Measurements from ENCODE around the gene OR10G8. TPM values are rescaled to one million over a fixed set of nuclear protein-coding genes. Genes with fewer than 3 reads are reported as not detected.

OR10G8 gene
- total and polyA plus RNA-seq, 2 of the 8 experiments (the other 6 are each of a cell fraction or from before 2014, with no cell fraction given) = not detected

GRCh38 chr11:123979311-123979710, 47.3 kb upstream of the OR10G8 start:
- H3K27ac ChIP-seq (ENCODE audit: low read depth, low read length) = no peak overlapping the region
- H3K4me1 ChIP-seq (replicated peaks in 1 of 4; ENCODE audit: control insufficient read depth in 3 of 4, insufficient read depth in 4 of 4, low read length in 3 of 4) = 0 out of 7 replicates have a peak, but pooled peaks cover 0 to 2% (median 0%) of the 10 kb centered on the region in 4 experiments
- 92% methylated on average over 5 of the region's 5 CpGs; no CpG with 5 or more reads in 1 of the 2 experiments for WGBS, 2 experiments (ENCODE audit: extremely low coverage in 1 of 2, insufficient coverage in 1 of 2, insufficient read length in 1 of 2, insufficient replicate concordance in 2 of 2, low coverage in 1 of 2, low lambda C conversion rate in 2 of 2, missing lambda C conversion rate in 1 of 2)
- H2BK12ac ChIP-seq (ENCODE audit: low read depth, low read length) = no peak overlapping the region
- H3K9ac ChIP-seq (replicated peaks in 1 of 4; ENCODE audit: extremely low read depth in 1 of 4, low read depth in 3 of 4, low read length in 3 of 4) = no peak overlapping the region
- no peak overlapping the region for H3K56ac ChIP-seq (replicated peaks; ENCODE audit: insufficient read length, low read depth, low read length)
- H4K5ac ChIP-seq (ENCODE audit: insufficient read length, low read depth, low read length) = no peak overlapping the region
- H4K91ac ChIP-seq (replicated peaks; ENCODE audit: insufficient read length, low read length) = no peak overlapping the region
- no peak overlapping the region for H4K8ac ChIP-seq (ENCODE audit: extremely low read depth, insufficient read depth, low read length)
- no peaks in the 10 kb centered on the region for H3K79me2 ChIP-seq (ENCODE audit: control insufficient read depth in 1 of 2, insufficient read depth in 2 of 2, low read length in 2 of 2)
- H3K18ac ChIP-seq (ENCODE audit: extremely low read depth, low read length) = no peak overlapping the region
- no peak overlapping the region for H2AK5ac ChIP-seq (ENCODE audit: low read depth, low read length)
- H4K20me1 ChIP-seq (replicated peaks in 1 of 2; ENCODE audit: control insufficient read depth in 1 of 2, insufficient read depth in 2 of 2, low read length in 2 of 2) = no peaks in the 10 kb centered on the region
- ChIA-PET POLR2A (ENCODE audit: partially characterized antibody) (interaction anchor here (0.6 kb wide), 1 partner anchor 194 kb away, joined by 3 read pairs; no protein-coding TSS in a partner anchor), CTCF (ENCODE audit: partially characterized antibody) (interaction anchor here (1.1 kb wide), 1 partner anchor 272 kb away, joined by 3 read pairs; no protein-coding TSS in a partner anchor)
- H2BK5ac ChIP-seq (ENCODE audit: low read depth, low read length) = no peak overlapping the region
- H3K23me2 ChIP-seq (ENCODE audit: low read depth, low read length) = no peaks in the 10 kb centered on the region
- DNase-seq (ENCODE audit: low read depth in 1 of 2, low spot score in 2 of 2) = no peak
- H3K9me3 ChIP-seq (ENCODE audit: insufficient read depth in 2 of 2, low read depth in 1 of 2, low read length in 1 of 2) = no peaks in the 10 kb centered on the region
- H3K14ac ChIP-seq (ENCODE audit: insufficient read length) = no peak overlapping the region
- no peak overlapping the region for H2BK120ac ChIP-seq (replicated peaks; ENCODE audit: low read depth, low read length)
- H2AFZ ChIP-seq (ENCODE audit: low read length) = no peak overlapping the region
- FAIRE-seq = no peak
- no peak overlapping the region for H3K23ac ChIP-seq (ENCODE audit: insufficient read length)
- no peaks in the 10 kb centered on the region for H3K36me3 ChIP-seq (ENCODE audit: control insufficient read depth in 2 of 4, insufficient read depth in 4 of 4, low read length in 3 of 4)
- no peaks in the 10 kb centered on the region for H3K27me3 ChIP-seq (replicated peaks in 1 of 4; ENCODE audit: control insufficient read depth in 3 of 4, extremely low read depth in 1 of 4, insufficient read depth in 3 of 4, low read length in 3 of 4)
- no peak overlapping the region for H3K4me2 ChIP-seq (ENCODE audit: insufficient read depth in 1 of 2, low read depth in 2 of 2, low read length in 2 of 2)
- no peak overlapping the region; the same call in 1 of the 2 replicates for H2BK20ac ChIP-seq (ENCODE audit: low read length)
- H3K79me1 ChIP-seq (ENCODE audit: low read depth, low read length) = no peaks in the 10 kb centered on the region
- no peak overlapping the region for H3K4me3 ChIP-seq (ENCODE audit: extremely low read depth in 1 of 4, insufficient read depth in 2 of 4, low read depth in 3 of 4, low read length in 4 of 4)
- no peak overlapping the region for H3K4ac ChIP-seq (replicated peaks; ENCODE audit: insufficient read length, low read depth, low read length)
- no peak overlapping the region for H2BK15ac ChIP-seq (ENCODE audit: low read length)
- TF ChIP-seq RXRA (IDR thresholded peaks at IDR 0.05; ENCODE audit: insufficient read depth, low read depth, low read length) = no peak
- TF ChIP-seq NANOG (IDR thresholded peaks at IDR 0.05; ENCODE audit: insufficient read depth, low read depth, low read length, poor library complexity, severe bottlenecking) = no peak
- TF ChIP-seq SRF (IDR thresholded peaks at IDR 0.05; ENCODE audit: low read depth, low read length) = no peak
- no peak for TF ChIP-seq SIRT6 (IDR thresholded peaks at IDR 0.05; ENCODE audit: low read length)
- no peak for TF ChIP-seq CTBP2 (IDR thresholded peaks at IDR 0.05; ENCODE audit: borderline replicate concordance, insufficient read depth, insufficient read length, low read length)
- no peak for TF ChIP-seq JUN (IDR thresholded peaks at IDR 0.05; ENCODE audit: low read depth, low read length)
- TF ChIP-seq TAF1 (IDR thresholded peaks at IDR 0.05; ENCODE audit: low read depth, low read length) = no peak
- no peak for TF ChIP-seq E2F6 (IDR thresholded peaks at IDR 0.05)
- no peak for TF ChIP-seq YY1 (IDR thresholded peaks at IDR 0.05; ENCODE audit: low read depth, low read length)
- no peak for TF ChIP-seq POLR2AphosphoS5 (IDR thresholded peaks at IDR 0.05; ENCODE audit: low read depth, low read length)
- no peak for TF ChIP-seq RAD21 (IDR thresholded peaks at IDR 0.05 in 1 of 2, conservative IDR thresholded peaks at IDR 0.05 in 1 of 2; ENCODE audit: low read depth in 2 of 2, low read length in 2 of 2)
- no peak for TF ChIP-seq SP2 (IDR thresholded peaks at IDR 0.05; ENCODE audit: low read length)
- no peak for TF ChIP-seq SP4 (IDR thresholded peaks at IDR 0.05; ENCODE audit: low read length)
- no peak for TF ChIP-seq RFX5 (IDR thresholded peaks at IDR 0.05; ENCODE audit: borderline replicate concordance, low read depth, low read length)

Measured in H1 (cell line).